ENCODE measurements around the gene SCCPDH. TPM values are rescaled to one million over a fixed set of nuclear protein-coding genes. Genes with fewer than 3 reads are reported as not detected.

SCCPDH gene
- polyA plus RNA-seq, 1 of the 3 experiments (the other 2 are of a cell fraction), result 32.2 TPM

GRCh38 chr1:246690100-246690499 is 34.1 kb upstream of the SCCPDH start (continued):
- TF ChIP-seq ZBTB33 (IDR thresholded peaks at IDR 0.05; ENCODE audit: borderline replicate concordance, low read depth), result no peak

- no peaks in the 10 kb centered on the region for H3K9me2 ChIP-seq
- H3K4me2 ChIP-seq, result no peak overlapping the region
- TF ChIP-seq EP300 (IDR thresholded peaks at IDR 0.05; ENCODE audit: borderline replicate concordance in 1 of 2, low read depth in 1 of 2, low read length in 1 of 2), result no peak
- no peak for TF ChIP-seq FOXM1 (IDR thresholded peaks at IDR 0.05; ENCODE audit: low read depth)
- TF ChIP-seq, protein P1, sequence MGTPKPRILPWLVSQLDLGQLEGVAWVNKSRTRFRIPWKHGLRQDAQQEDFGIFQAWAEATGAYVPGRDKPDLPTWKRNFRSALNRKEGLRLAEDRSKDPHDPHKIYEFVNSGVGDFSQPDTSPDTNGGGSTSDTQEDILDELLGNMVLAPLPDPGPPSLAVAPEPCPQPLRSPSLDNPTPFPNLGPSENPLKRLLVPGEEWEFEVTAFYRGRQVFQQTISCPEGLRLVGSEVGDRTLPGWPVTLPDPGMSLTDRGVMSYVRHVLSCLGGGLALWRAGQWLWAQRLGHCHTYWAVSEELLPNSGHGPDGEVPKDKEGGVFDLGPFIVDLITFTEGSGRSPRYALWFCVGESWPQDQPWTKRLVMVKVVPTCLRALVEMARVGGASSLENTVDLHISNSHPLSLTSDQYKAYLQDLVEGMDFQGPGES (IDR thresholded peaks at IDR 0.05; ENCODE audit: low read depth, low read length), result no peak
- TF ChIP-seq TEAD4 (IDR thresholded peaks at IDR 0.05; ENCODE audit: borderline replicate concordance, insufficient read depth), result no peak
- no peak for TF ChIP-seq ELF1 (IDR thresholded peaks at IDR 0.05)
- no peak for TF ChIP-seq NFIC (IDR thresholded peaks at IDR 0.05; ENCODE audit: borderline replicate concordance)
- no peak for TF ChIP-seq CHD2 (IDR thresholded peaks at IDR 0.05; ENCODE audit: low read length, partially characterized antibody)
- no peak for TF ChIP-seq RAD21 (IDR thresholded peaks at IDR 0.05; ENCODE audit: low read length)
- no peak for TF ChIP-seq GABPA (IDR thresholded peaks at IDR 0.05; ENCODE audit: low read depth)
- TF ChIP-seq POLR2AphosphoS5 (IDR thresholded peaks at IDR 0.05; ENCODE audit: low read depth, low read length), result no peak
- no peak for TF ChIP-seq PBX3 (IDR thresholded peaks at IDR 0.05)
- no peak for TF ChIP-seq USF1 (IDR thresholded peaks at IDR 0.05; ENCODE audit: borderline replicate concordance, low read depth)
- no peak for TF ChIP-seq JUND (IDR thresholded peaks at IDR 0.05)
- no peak for TF ChIP-seq GATA2 (CRISPR knock-in tag; IDR thresholded peaks at IDR 0.05)
- TF ChIP-seq YY1 (IDR thresholded peaks at IDR 0.05; ENCODE audit: low read depth), result no peak
- no peak for TF ChIP-seq RCOR1 (IDR thresholded peaks at IDR 0.05; ENCODE audit: low read length)
- TF ChIP-seq, protein P2, sequence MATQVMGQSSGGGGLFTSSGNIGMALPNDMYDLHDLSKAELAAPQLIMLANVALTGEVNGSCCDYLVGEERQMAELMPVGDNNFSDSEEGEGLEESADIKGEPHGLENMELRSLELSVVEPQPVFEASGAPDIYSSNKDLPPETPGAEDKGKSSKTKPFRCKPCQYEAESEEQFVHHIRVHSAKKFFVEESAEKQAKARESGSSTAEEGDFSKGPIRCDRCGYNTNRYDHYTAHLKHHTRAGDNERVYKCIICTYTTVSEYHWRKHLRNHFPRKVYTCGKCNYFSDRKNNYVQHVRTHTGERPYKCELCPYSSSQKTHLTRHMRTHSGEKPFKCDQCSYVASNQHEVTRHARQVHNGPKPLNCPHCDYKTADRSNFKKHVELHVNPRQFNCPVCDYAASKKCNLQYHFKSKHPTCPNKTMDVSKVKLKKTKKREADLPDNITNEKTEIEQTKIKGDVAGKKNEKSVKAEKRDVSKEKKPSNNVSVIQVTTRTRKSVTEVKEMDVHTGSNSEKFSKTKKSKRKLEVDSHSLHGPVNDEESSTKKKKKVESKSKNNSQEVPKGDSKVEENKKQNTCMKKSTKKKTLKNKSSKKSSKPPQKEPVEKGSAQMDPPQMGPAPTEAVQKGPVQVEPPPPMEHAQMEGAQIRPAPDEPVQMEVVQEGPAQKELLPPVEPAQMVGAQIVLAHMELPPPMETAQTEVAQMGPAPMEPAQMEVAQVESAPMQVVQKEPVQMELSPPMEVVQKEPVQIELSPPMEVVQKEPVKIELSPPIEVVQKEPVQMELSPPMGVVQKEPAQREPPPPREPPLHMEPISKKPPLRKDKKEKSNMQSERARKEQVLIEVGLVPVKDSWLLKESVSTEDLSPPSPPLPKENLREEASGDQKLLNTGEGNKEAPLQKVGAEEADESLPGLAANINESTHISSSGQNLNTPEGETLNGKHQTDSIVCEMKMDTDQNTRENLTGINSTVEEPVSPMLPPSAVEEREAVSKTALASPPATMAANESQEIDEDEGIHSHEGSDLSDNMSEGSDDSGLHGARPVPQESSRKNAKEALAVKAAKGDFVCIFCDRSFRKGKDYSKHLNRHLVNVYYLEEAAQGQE (IDR thresholded peaks at IDR 0.05; ENCODE audit: low read depth, low read length), result no peak
- no peak overlapping the region for H3K9ac ChIP-seq
- H3K4me1 ChIP-seq (ENCODE audit: control insufficient read depth in 1 of 2, insufficient read depth in 2 of 2, low read depth in 1 of 2, low read length in 1 of 2), result no peaks in the 10 kb centered on the region; a peak in 1 of 4 replicates
- no peaks in the 10 kb centered on the region for H3K36me3 ChIP-seq (replicated peaks in 1 of 2; ENCODE audit: control insufficient read depth in 1 of 2, insufficient read depth in 2 of 2, low read length in 1 of 2)
- DNase-seq, result no peak
- H3K79me2 ChIP-seq (ENCODE audit: insufficient read depth), result no peaks in the 10 kb centered on the region; the same call in 1 of the 2 replicates
- H3F3A ChIP-seq (replicated peaks; ENCODE audit: insufficient read depth), result no peaks in the 10 kb centered on the region
- no peak overlapping the region for H3K4me3 ChIP-seq (ENCODE audit: low read depth in 2 of 2, low read length in 1 of 2)
- no peak overlapping the region for H2AFZ ChIP-seq (ENCODE audit: low read depth)
- H3K27me3 ChIP-seq (ENCODE audit: insufficient read depth), result no peaks in the 10 kb centered on the region
- H4K20me1 ChIP-seq (ENCODE audit: insufficient read depth), result no peaks in the 10 kb centered on the region
- no peak overlapping the region for H3K27ac ChIP-seq (ENCODE audit: low read depth in 2 of 2, low read length in 1 of 2)
- H3K9me3 ChIP-seq, result no peaks in the 10 kb centered on the region
- 68% methylated on average over 14 of the region's 15 CpGs for WGBS (ENCODE audit: low lambda C conversion rate)
- POLR2A ChIA-PET, result no interaction called here
- CTCF ChIA-PET, result interaction anchor here (1.0 to 4.4 kb wide), 3 partner anchors 12 to 62 kb away, joined by 3 to 44 read pairs (median 3); no protein-coding TSS in a partner anchor
Observed at GRCh38 chr1:246691622-246692495, 32.4 kb upstream of the SCCPDH start.
